Measurements from ENCODE around the gene C10orf71.

The C10orf71 gene

GRCh38 chr10:49313501-49314070 is 14.6 kb downstream of the C10orf71 start:
- no peak for DNase-seq (ENCODE audit: low spot score)

GRCh38 chr10:49314806-49315205 is 15.8 kb downstream of the C10orf71 start:
- no peak for DNase-seq (ENCODE audit: low spot score)

GRCh38 chr10:49318028-49318427 is 19.1 kb downstream of the C10orf71 start:
- no peak for DNase-seq (ENCODE audit: low spot score)

- no peak for DNase-seq (ENCODE audit: low spot score)
Observed at GRCh38 chr10:49318755-49319154, 19.8 kb downstream of the C10orf71 start.

- no peak for DNase-seq (ENCODE audit: low spot score)
Observed at GRCh38 chr10:49319206-49319605, 20.2 kb downstream of the C10orf71 start.

- DNase-seq (ENCODE audit: low spot score), result no peak
Observed at GRCh38 chr10:49320191-49320590, 21.2 kb downstream of the C10orf71 start.

- DNase-seq (ENCODE audit: low spot score), result no peak
Observed at GRCh38 chr10:49321021-49321420, 22.1 kb downstream of the C10orf71 start.

- no peak for DNase-seq (ENCODE audit: low spot score)
Observed at GRCh38 chr10:49322371-49323170, 23.6 kb downstream of the C10orf71 start.

GRCh38 chr10:49323171-49323895 is 24.4 kb downstream of the C10orf71 start:
- DNase-seq (ENCODE audit: low spot score), result no peak

GRCh38 chr10:49323896-49324270 is 24.9 kb downstream of the C10orf71 start:
- DNase-seq (ENCODE audit: low spot score), result no peak

- no peak for DNase-seq (ENCODE audit: low spot score)
Observed at GRCh38 chr10:49324711-49325110, 25.7 kb downstream of the C10orf71 start.

- DNase-seq (ENCODE audit: low spot score), result no peak
Observed at GRCh38 chr10:49325131-49325915, 26.4 kb downstream of the C10orf71 start.

GRCh38 chr10:49325916-49326783 is 27.2 kb downstream of the C10orf71 start:
- DNase-seq (ENCODE audit: low spot score), result no peak

- DNase-seq (ENCODE audit: low spot score), result no peak
Observed at GRCh38 chr10:49327036-49327813, 28.3 kb downstream of the C10orf71 start.

- no peak for DNase-seq (ENCODE audit: low spot score)
Observed at GRCh38 chr10:49328401-49329145, 29.6 kb downstream of the C10orf71 start.

GRCh38 chr10:49329146-49329505 is 30.2 kb downstream of the C10orf71 start:
- no peak for DNase-seq (ENCODE audit: low spot score)

- no peak for DNase-seq (ENCODE audit: low spot score)
Observed at GRCh38 chr10:49330127-49330665, 31.2 kb downstream of the C10orf71 start.

- no peak for DNase-seq (ENCODE audit: low spot score)
Observed at GRCh38 chr10:49331431-49331830, 32.5 kb downstream of the C10orf71 start.

GRCh38 chr10:49332333-49332732 is 33.4 kb downstream of the C10orf71 start:
- no peak for DNase-seq (ENCODE audit: low spot score)

- no peak for DNase-seq (ENCODE audit: low spot score)
Observed at GRCh38 chr10:49332768-49333167, 33.8 kb downstream of the C10orf71 start.

All from AG08396 (cell line).